Epithelial cell of proximal tubule (primary cell): ENCODE results near the gene SMPD4. TPM values are rescaled to one million over a fixed set of nuclear protein-coding genes. Genes with fewer than 3 reads are reported as not detected.
"Not testable (repeated sequence)": the region's sequence is repeated elsewhere in the genome, so short reads cannot be mapped to it uniquely, and the experiment has no call there.

Experiments used
- DNase-seq: peaks from one replicate; pipeline ENCODE4 v3.0.0-alpha.2; 2011; ENCODE audit warnings: low read depth
- H3K4me3 ChIP-seq: 2 replicates; pipeline ENCODE4 v1.5.1; 2011; ENCODE audit warnings: low read depth, mild to moderate bottlenecking, low read length
- total RNA-seq: library from RNA; depleted of rRNA; stranded (reverse); fragments of >200 nt; gene quantifications from 2 replicates; pipeline ENCODE4 v1.2.3, GENCODE V29; 2015
- TF ChIP-seq, protein P1 (sequence below): conservative IDR thresholded peaks from 2 replicates; pipeline ENCODE4 v1.5.1; 2012; ENCODE audit warnings: low read depth, mild to moderate bottlenecking, low read length

The SMPD4 gene
- total RNA-seq, 1 donor from 2014 or later, result 62.2 TPM

- H3K4me3 ChIP-seq, result no peak overlapping the region
- TF ChIP-seq, protein P1, sequence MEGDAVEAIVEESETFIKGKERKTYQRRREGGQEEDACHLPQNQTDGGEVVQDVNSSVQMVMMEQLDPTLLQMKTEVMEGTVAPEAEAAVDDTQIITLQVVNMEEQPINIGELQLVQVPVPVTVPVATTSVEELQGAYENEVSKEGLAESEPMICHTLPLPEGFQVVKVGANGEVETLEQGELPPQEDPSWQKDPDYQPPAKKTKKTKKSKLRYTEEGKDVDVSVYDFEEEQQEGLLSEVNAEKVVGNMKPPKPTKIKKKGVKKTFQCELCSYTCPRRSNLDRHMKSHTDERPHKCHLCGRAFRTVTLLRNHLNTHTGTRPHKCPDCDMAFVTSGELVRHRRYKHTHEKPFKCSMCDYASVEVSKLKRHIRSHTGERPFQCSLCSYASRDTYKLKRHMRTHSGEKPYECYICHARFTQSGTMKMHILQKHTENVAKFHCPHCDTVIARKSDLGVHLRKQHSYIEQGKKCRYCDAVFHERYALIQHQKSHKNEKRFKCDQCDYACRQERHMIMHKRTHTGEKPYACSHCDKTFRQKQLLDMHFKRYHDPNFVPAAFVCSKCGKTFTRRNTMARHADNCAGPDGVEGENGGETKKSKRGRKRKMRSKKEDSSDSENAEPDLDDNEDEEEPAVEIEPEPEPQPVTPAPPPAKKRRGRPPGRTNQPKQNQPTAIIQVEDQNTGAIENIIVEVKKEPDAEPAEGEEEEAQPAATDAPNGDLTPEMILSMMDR, result no peak
- DNase-seq, result no peak
Measured at GRCh38 chr2:130135692-130136541, 45.5 kb downstream of the SMPD4 start.

- DNase-seq, result not testable (repeated sequence)
Measured at GRCh38 chr2:130129120-130129829, 52.1 kb downstream of the SMPD4 start, which contains the start of gene POTEF. Gene POTEF, minus strand, starts transcription at chr2:130129222. Its CDS starts 8,707 bp downstream, at chr2:130120515.

DNA sequence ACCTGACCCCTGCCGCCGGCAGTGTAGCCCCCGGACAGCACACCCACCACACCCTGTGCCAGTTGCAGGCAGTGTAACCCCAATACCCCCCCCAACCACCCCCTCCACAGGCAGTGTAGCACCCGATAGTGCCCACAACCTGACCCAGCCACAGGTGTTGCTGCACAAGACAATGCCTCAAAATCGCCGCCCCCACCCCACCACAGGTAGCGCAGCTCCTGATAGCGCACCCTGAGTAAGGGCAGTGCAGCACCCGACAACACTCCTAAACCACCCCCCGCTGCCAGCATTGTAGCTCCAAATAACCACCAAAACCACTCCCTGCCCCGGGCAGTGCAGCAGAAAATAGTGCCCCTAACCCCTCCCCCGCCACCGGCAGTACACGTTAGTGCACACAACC is 52.9 kb downstream of the SMPD4 start:
- not testable (repeated sequence) for DNase-seq, H3K4me3 ChIP-seq

More at GRCh38 chr2:130129120-130129829, 52.1 kb downstream of the SMPD4 start, which contains the start of gene POTEF:
- not testable (repeated sequence) for H3K4me3 ChIP-seq

GRCh38 chr2:130127726-130128125 is 53.7 kb downstream of the SMPD4 start:
- DNase-seq, H3K4me3 ChIP-seq: not testable (repeated sequence)

GRCh38 chr2:130120924-130121323 is 60.5 kb downstream of the SMPD4 start:
- DNase-seq, H3K4me3 ChIP-seq: not testable (repeated sequence)

- not testable (repeated sequence) for H3K4me3 ChIP-seq, DNase-seq
Measured at GRCh38 chr2:130102597-130103363, 78.6 kb downstream of the SMPD4 start.

Other genes with a start within 250 kb of the SMPD4 start
- gene RAB6C, start 201.9 kb downstream of the SMPD4 start, total RNA-seq, result 0.07 TPM in 1 of 2 replicates, not detected in the other
- gene POTEF, start 52.4 kb downstream of the SMPD4 start, total RNA-seq, result not detected in 2 replicates
- gene CCDC74B, start 36.5 kb downstream of the SMPD4 start, total RNA-seq, result 2.1 and 5.6 TPM in 2 replicates
- gene MZT2B, start 660 bp upstream of the SMPD4 start, total RNA-seq, result 290 and 369 TPM in 2 replicates
- not detected in 2 replicates for gene TUBA3E, start 16.8 kb upstream of the SMPD4 start, total RNA-seq
- gene IMP4, start 161.3 kb upstream of the SMPD4 start, total RNA-seq, result 134 and 219 TPM in 2 replicates
- 18.7 and 23.8 TPM in 2 replicates for gene PTPN18, start 174.5 kb upstream of the SMPD4 start, total RNA-seq